ENCODE data around the gene SCAMP4. TPM values are rescaled to one million over a fixed set of nuclear protein-coding genes. Genes with fewer than 3 reads are reported as not detected.
A peak's percentile ranks its signal among the peaks of the same experiment; 100 is the strongest.

Gene SCAMP4
- total and polyA plus RNA-seq, 9 of the 15 experiments (the other 6 are each of a cell fraction or from before 2014, with no cell fraction given), result 0.81 to 45.9 (median 12.8) TPM

- TF ChIP-seq HDAC1 (IDR thresholded peaks at IDR 0.05) (peak in 1 of 2 experiments; percentile 19; a peak in 1 of 4 replicates), ERF (CRISPR knock-in tag; IDR thresholded peaks at IDR 0.05) (0 out of 2 replicates have a peak, but pooled peaks have one; percentile 60), DPF2 (IDR thresholded peaks at IDR 0.05) (0 out of 2 replicates have a peak, but pooled peaks have one; percentile 32), DDX20 (tag; IDR thresholded peaks at IDR 0.05; ENCODE audit: low read depth) (no peak), KDM1A (IDR thresholded peaks at IDR 0.05) (peak in 1 of 2 experiments; percentile 46; a peak in 3 of 4 replicates), SMAD1 (IDR thresholded peaks at IDR 0.05; ENCODE audit: low read depth, low read length, partially characterized antibody) (peak; percentile 26), HNRNPL (IDR thresholded peaks at IDR 0.05; ENCODE audit: low read depth, low read length) (peak; percentile 39; the same call in 1 of the 2 replicates), ZNF79 (CRISPR knock-in tag; IDR thresholded peaks at IDR 0.05; ENCODE audit: low read depth) (no peak), KDM5B (IDR thresholded peaks at IDR 0.05; ENCODE audit: insufficient replicate concordance, low read depth, low read length) (peak; percentile 31), TARDBP (IDR thresholded peaks at IDR 0.05) (peak; percentile 66; the same call in 1 of the 2 replicates), POLR2G (IDR thresholded peaks at IDR 0.05; ENCODE audit: low read depth, low read length) (peak; percentile 82), RBBP5 (IDR thresholded peaks at IDR 0.05; ENCODE audit: borderline replicate concordance, insufficient read depth, low read length, poor library complexity, severe bottlenecking) (peak; percentile 42), ESRRA (IDR thresholded peaks at IDR 0.05; ENCODE audit: borderline replicate concordance, low read depth) (peak; percentile 38; the same call in 1 of the 2 replicates), MTA2 (IDR thresholded peaks at IDR 0.05; ENCODE audit: low read depth) (peak; percentile 2; the same call in 1 of the 2 replicates), FOXM1 (IDR thresholded peaks at IDR 0.05; ENCODE audit: low read depth) (no peak), FOXM1 (CRISPR knock-in tag; IDR thresholded peaks at IDR 0.05; ENCODE audit: low read depth) (no peak), EP300 (IDR thresholded peaks at IDR 0.05; ENCODE audit: low read length) (no peak), CTBP1 (IDR thresholded peaks at IDR 0.05; ENCODE audit: borderline replicate concordance) (peak; percentile 18), CXXC5 (CRISPR knock-in tag; IDR thresholded peaks at IDR 0.05) (peak; percentile 6)
- TF ChIP-seq, protein P1, sequence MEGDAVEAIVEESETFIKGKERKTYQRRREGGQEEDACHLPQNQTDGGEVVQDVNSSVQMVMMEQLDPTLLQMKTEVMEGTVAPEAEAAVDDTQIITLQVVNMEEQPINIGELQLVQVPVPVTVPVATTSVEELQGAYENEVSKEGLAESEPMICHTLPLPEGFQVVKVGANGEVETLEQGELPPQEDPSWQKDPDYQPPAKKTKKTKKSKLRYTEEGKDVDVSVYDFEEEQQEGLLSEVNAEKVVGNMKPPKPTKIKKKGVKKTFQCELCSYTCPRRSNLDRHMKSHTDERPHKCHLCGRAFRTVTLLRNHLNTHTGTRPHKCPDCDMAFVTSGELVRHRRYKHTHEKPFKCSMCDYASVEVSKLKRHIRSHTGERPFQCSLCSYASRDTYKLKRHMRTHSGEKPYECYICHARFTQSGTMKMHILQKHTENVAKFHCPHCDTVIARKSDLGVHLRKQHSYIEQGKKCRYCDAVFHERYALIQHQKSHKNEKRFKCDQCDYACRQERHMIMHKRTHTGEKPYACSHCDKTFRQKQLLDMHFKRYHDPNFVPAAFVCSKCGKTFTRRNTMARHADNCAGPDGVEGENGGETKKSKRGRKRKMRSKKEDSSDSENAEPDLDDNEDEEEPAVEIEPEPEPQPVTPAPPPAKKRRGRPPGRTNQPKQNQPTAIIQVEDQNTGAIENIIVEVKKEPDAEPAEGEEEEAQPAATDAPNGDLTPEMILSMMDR (IDR thresholded peaks at IDR 0.05 in 2 of 3, conservative IDR thresholded peaks at IDR 0.05 in 1 of 3; ENCODE audit: insufficient read depth in 2 of 3, low read depth in 1 of 3, low read length in 3 of 3), result peak; percentile 76 to 89 (median 81)
- TF ChIP-seq, protein P2, sequence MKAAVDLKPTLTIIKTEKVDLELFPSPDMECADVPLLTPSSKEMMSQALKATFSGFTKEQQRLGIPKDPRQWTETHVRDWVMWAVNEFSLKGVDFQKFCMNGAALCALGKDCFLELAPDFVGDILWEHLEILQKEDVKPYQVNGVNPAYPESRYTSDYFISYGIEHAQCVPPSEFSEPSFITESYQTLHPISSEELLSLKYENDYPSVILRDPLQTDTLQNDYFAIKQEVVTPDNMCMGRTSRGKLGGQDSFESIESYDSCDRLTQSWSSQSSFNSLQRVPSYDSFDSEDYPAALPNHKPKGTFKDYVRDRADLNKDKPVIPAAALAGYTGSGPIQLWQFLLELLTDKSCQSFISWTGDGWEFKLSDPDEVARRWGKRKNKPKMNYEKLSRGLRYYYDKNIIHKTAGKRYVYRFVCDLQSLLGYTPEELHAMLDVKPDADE (conservative IDR thresholded peaks at IDR 0.05; ENCODE audit: control insufficient read depth, low read depth, low read length), result 0 out of 2 replicates have a peak, but pooled peaks have one; percentile 22
- TF ChIP-seq, protein P3, sequence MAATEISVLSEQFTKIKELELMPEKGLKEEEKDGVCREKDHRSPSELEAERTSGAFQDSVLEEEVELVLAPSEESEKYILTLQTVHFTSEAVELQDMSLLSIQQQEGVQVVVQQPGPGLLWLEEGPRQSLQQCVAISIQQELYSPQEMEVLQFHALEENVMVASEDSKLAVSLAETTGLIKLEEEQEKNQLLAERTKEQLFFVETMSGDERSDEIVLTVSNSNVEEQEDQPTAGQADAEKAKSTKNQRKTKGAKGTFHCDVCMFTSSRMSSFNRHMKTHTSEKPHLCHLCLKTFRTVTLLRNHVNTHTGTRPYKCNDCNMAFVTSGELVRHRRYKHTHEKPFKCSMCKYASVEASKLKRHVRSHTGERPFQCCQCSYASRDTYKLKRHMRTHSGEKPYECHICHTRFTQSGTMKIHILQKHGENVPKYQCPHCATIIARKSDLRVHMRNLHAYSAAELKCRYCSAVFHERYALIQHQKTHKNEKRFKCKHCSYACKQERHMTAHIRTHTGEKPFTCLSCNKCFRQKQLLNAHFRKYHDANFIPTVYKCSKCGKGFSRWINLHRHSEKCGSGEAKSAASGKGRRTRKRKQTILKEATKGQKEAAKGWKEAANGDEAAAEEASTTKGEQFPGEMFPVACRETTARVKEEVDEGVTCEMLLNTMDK (IDR thresholded peaks at IDR 0.05; ENCODE audit: borderline replicate concordance, insufficient read depth, low read depth, low read length, poor library complexity, severe bottlenecking), result peak; percentile 80
These were observed 40.6 kb upstream of the SCAMP4 start (continued) for GRCh38 chr19:1864480-1865171.

Data from K562 (cell line).